T-helper 2 cell treated with Interferon-gamma antibody and Interleukin-4, amounts not matched to agents 100 ng/mL and 5 ng/mL, for 36 hours (primary cell): ENCODE measurements around the gene GABRQ. TPM values are rescaled to one million over a fixed set of nuclear protein-coding genes. Genes with fewer than 3 reads are reported as not detected.

ENCODE experiments used
- intact Hi-C: fragments of 100-400 bp; cut with micrococcal nuclease; formaldehyde crosslinking; loops from one replicate; pipeline ENCODE4 v1.15.1; 2023
- total RNA-seq: library from RNA; stranded (reverse); gene quantifications from 2 replicates; pipeline ENCODE4 v1.2.3, GENCODE V29; 2022

GABRQ gene
- total RNA-seq, result 0.02 TPM in 1 of 2 replicates, not detected in the other

GRCh38 chrX:152637649-152638442 is at the start of gene GABRQ:
TSS of gene GABRQ (plus strand) at chrX:152637895. CDS start at chrX:152638203, 308 bp downstream.
- intact Hi-C loops, result no loop called here

GRCh38 chrX:152588206-152588605 is 49.5 kb upstream of the GABRQ start:
- intact Hi-C loops, result no loop called here

DNA sequence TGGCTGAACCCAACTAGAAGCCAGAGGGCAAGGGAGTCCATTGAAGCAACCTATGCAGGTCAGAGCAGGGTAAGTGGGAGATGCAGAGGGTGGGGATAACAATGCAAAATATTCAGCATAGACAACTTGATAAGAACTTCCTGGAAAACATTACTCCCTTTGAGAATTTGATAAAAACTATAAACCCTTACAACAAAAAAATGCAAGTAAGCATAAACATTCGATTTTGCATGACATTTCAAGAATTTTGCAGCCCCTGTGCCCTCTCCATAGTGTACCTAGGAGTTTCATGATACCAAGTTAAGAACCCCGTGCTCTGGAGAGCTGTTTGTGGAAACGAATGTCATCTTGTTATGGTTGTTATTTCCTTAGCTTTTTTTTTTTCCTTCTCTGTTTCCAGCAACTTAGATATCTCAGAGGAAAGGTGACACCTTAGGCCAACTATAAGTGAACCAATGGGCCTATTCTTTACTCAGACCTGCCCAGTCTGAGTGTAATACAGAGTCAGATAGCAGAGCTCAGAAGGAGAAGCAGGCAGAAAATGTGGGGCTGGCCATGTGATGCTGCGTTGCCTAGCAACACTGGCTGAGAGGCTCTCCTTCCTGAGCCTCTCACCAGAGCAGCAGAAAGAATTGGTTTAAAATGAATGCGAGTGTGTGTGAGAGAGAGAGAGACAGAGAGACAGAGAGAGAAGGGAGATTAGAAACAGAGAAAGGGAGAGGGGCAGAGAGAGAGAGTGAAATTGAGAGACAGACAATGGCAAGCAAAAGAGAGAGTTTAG is 36.7 kb upstream of the GABRQ start:
- intact Hi-C loops, result no loop called here

DNA sequence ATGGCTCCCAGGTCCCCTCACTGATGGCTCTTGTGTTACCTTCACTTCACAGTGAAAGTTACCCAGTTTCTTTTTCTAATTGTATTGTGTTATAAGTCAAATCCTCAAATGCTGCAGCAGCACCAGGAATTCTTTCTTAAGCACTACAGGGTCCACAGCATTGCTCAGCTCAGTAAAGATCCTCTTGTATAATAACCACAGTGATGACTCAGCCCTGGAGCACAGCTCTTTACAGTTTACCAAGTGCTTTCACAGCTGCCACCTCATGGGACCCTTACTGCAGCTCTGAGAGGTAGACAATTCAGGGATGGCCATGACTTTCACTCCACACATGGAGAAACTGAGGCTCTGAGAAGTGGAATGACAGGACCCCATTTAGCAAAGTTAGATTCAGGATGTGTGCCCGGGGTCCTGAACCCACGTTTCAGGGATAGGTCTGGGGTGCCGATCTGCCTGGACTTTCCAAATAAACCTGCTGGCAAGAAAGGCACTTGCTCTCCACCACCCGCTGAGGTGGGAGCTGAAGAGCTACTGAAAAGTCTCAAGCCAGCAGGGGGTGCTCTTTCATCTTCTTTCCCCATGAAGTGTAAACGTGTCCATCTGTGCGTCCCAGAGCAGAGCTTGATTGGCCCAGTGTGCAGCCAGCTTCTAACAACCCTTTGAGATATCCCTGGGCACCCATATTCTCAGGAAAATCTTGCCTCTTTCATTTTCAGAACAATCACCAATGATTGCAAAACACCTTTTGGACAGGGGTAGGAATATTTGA is 35.7 kb upstream of the GABRQ start:
- intact Hi-C loops, result no loop called here

GRCh38 chrX:152614791-152615190 is 22.9 kb upstream of the GABRQ start:
- intact Hi-C loops, result no loop called here

GRCh38 chrX:152619897-152620296 is 17.8 kb upstream of the GABRQ start:
- intact Hi-C loops, result no loop called here

DNA sequence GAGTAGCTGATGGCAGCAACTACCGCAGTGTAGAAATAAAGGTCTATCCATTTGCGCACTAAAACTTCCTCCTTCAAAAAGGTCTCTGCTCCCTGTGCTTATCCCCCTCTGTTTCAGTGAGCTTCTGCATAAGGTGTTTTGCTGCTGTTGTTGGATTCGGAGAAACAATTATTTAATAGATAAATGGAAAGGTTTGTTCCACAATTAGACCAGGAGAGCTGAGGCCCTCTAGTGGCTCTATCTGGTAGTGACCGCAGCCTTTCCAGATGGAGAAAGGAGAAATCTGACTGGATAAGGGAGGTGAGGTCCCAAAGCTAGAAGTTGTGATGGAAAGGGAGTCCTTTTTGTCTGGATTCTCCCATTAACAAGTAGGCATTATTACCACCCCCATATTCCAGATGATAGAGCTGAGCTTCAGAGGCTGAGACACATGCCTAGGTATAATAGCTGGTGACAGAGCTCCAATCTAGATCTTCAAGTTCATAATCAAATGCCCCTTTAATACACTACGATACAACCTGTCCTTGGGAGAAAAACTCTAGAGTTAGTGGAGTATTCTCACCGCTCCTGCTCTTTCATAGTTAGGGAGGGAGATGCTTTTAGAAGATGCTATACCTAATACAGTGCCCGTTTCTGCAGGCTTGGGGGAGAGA is 5.1 kb upstream of the GABRQ start:
- intact Hi-C loops, result loop anchor here (2.0 kb wide), 1 partner anchor 880 kb away; no protein-coding TSS in a partner anchor

DNA sequence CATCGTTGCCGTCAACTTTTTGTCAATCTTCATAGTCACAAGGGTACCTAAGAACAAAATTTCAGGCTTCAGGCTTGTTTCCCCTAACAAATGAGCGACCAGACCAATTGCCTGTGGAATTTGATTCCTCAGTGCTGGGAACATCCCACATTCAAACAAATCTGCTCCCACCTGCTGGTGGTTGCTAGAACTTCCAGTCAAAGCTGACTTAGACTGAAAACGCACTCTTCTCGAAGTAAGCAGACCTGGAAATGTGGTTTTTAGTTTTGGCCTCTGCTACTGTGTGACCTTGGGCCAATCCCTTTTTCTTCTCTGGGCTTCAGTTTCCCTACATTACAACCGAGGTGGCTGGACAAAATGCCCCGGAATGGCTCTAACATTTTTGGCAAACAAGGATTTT is 1.8 kb upstream of the GABRQ start:
- intact Hi-C loops, result no loop called here

GRCh38 chrX:152638443-152638904 is 779 bp downstream of the GABRQ start:
- intact Hi-C loops, result no loop called here

DNA sequence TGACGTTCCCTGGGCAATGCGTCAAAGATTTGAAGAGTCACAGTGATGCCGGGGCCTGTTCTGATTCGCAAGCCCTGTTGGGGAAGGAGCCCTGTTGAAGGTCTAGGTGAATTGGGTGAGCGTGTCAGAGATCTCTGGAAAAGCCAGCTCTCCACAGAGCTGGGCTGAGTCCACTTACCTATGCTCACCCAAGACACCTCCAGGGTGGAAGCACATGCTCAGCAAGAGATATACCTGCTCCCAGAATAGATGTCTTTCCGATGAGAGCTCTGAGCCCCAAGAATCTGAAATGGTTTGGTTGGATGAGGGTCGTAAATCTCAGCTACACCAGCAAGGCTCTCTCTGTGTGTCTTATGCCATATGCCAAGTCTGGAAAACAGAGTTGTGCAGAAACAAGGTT is 1.7 kb downstream of the GABRQ start:
- intact Hi-C loops, result no loop called here

GRCh38 chrX:152640034-152640818 is 2.5 kb downstream of the GABRQ start:
- intact Hi-C loops, result no loop called here

DNA sequence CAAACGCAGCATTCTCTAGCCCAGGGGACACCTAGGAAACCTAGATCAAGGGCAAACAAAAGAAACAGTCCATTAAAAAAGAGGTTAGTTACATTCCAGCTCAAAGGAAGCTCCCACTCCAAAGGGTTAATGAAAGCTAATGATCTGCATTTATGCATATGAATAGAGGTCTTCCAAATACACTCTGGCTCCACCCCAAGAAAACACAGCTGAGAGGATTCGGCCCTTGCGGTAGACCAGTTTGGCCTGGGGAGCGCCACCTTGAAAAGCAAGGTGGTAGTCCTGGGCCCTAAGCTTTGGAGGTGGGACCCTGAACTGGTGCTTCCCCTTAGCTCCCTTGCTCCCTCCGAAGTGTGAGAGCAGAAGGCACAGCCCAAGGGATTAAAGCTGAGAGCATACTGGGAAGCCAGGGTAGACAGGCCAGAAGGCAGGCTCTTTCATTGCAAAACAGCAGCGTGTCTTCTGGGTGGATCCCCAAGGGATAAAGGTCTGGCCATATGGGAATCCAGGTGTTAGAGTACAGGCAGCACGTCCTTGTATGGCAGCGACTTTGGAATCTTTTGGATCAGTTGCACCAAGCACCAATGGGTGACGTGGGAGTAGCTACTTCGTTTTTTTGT is 3.7 kb downstream of the GABRQ start:
- intact Hi-C loops, result no loop called here

DNA sequence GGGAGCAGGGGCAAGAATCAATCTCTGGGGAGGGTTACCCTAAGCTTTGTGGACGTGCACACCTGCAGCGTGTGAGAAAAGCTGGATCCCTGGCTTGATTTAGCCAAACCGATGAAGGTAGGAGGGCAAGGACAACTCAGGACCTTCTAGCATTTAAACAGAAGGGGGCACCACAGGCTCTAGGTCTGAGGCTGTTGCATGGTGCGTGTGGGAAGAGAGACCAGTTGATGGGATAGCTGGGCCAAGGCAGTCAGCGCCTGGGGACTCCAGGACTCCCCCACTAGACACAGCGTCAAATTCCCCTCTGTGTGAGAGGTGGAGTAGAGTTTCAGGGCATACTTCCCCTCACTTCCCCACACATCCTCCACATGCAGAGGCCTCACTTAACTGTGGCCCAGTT is 4.3 kb downstream of the GABRQ start:
- intact Hi-C loops, result no loop called here

GRCh38 chrX:152642931-152643564 is 5.4 kb downstream of the GABRQ start:
- intact Hi-C loops, result no loop called here

DNA sequence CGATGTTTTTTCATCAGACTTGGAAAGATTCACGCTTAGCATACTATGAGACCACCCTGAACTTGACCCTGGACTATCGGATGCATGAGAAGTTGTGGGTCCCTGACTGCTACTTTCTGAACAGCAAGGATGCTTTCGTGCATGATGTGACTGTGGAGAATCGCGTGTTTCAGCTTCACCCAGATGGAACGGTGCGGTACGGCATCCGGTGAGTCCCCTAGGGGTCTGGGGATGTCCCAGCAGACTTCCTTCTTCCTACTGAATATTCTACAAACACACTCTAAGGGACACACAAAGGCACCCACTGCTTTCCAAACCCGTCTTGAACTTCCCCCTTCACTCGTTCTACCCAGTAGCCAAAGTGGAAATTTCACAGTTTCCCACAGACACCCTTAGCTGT is 9.3 kb downstream of the GABRQ start:
- intact Hi-C loops, result no loop called here

DNA sequence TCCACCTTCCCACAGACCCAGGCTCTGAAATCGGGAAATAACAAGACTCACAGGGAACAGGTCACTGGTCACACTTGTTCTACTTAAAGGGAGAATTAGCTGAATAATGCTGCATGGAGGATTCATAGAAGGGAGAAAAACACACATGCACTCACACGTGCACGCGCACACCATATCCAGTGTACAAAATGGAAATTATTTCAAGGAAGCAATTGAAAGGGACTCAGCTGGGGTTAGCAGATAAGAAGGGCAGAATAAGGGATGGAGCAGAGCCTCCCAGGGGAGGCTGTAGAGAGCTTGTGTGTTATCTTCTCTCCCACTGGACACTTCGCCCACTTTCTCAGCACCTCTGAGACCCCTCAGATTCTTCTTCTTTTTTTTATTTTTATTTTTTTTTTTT is 10.3 kb downstream of the GABRQ start:
- intact Hi-C loops, result no loop called here

DNA sequence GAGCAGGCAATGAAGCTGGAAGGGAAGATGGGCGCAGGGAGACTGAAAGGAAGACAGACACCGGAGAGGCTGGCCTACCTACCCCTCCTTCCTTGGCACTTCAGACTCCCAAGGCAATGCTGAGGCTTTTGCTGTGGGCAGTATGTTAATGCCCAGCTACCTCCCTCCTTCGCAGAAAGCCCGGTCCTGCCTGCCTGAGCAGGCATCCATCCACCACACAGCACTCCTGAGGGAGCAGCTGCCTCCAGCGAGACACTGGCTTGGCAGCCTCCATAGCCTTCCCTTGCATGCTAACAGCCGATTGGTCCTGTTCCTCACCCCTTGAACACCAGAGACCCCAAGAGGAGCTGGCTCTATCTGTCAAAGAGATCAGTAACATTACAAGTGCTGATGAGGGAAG is 14.4 kb downstream of the GABRQ start:
- intact Hi-C loops, result no loop called here

DNA sequence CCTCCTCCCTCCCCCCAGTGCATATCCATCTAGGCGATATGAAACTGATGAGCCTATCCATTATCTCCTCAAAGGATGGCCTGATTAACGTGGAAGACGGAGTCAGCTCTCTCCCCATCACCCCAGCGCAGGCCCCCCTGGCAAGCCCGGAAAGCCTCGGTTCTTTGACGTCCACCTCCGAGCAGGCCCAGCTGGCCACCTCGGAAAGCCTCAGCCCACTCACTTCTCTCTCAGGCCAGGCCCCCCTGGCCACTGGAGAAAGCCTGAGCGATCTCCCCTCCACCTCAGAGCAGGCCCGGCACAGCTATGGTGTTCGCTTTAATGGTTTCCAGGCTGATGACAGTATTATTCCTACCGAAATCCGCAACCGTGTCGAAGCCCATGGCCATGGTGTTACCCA is 14.8 kb downstream of the GABRQ start:
- intact Hi-C loops, result no loop called here

- intact Hi-C loops, result no loop called here
Observed at GRCh38 chrX:152656087-152656486, 18.4 kb downstream of the GABRQ start.
